Subcutaneous abdominal adipose tissue (tissue), 5 donors: ENCODE results near the gene CNNM1.
A peak's percentile ranks its signal among the peaks of the same experiment; 100 is the strongest.

Experiments
- H3K27ac ChIP-seq: one replicate; pipeline ENCODE4 v1.7.0; 2013; ENCODE audit warnings: low read depth, mild to moderate bottlenecking, inconsistent platforms, low read length, moderate library complexity
- H3K27me3 ChIP-seq, 5 donors: one replicate each; pipeline ENCODE4 v1.7.0; 2013; ENCODE audit warnings: low read length in 5 of 5, inconsistent platforms in 1 of 5; ENCODE audit not compliant: control insufficient read depth in 5 of 5, insufficient read depth in 4 of 5
- H3K36me3 ChIP-seq, 5 donors: one replicate each; pipeline ENCODE4 v1.7.0; 2013; ENCODE audit warnings: low read length in 5 of 5; ENCODE audit not compliant: control insufficient read depth in 5 of 5, insufficient read depth in 5 of 5
- H3K4me1 ChIP-seq, 5 donors: one replicate each; pipeline ENCODE4 v1.7.0; 2013; ENCODE audit warnings: low read length in 5 of 5, mild to moderate bottlenecking in 3 of 5, moderate library complexity in 1 of 5; ENCODE audit not compliant: control insufficient read depth in 5 of 5, insufficient read depth in 5 of 5
- H3K4me3 ChIP-seq, 5 donors: one replicate each; pipeline ENCODE4 v1.7.0; 2013; ENCODE audit warnings: low read length in 5 of 5, low read depth in 1 of 5
- H3K9ac ChIP-seq, 5 donors: one replicate each; pipeline ENCODE4 v1.7.0; 2013; ENCODE audit warnings: low read length in 5 of 5, mild to moderate bottlenecking in 4 of 5, moderate library complexity in 3 of 5
- H3K9me3 ChIP-seq, 5 donors: one replicate each; pipeline ENCODE4 v1.7.0; 2013; ENCODE audit warnings: low read length in 5 of 5; ENCODE audit not compliant: control insufficient read depth in 5 of 5
- donor health status: healthy.
- donor health status: healthy.
- donor health status: healthy.
- donor health status: healthy.
- donor health status: healthy.

The CNNM1 gene

DNA sequence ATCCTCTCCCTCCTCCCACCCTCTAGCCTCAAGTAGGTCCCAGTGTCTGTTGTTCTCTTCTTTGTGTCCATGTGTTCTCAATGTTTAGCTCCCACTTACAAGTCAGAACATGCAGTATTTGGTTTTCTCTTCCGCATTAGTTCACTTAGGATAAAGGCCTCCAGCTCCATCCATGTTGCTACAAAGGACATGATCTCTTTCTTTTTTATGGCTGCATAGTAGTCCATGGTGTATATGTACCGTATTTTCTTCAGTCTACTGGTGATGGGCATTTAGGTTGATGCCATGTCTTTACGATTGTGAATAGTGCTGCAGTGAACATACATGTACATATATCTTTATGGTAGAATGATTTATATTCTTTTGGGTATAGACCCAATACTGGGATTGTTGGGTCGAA, 102.9 kb downstream of the CNNM1 start:
- H3K9ac ChIP-seq: peak overlapping the region in 1 of 5 donors; percentile 75
- H3K27ac ChIP-seq: no peak overlapping the region
- H3K36me3 ChIP-seq: peaks cover 2 to 9% (median 5%) of the 10 kb centered on the region in 5 donors
- H3K4me1 ChIP-seq: peaks cover 0 to 27% (median 21%) of the 10 kb centered on the region in 5 donors
- H3K27me3 ChIP-seq: no peaks in the 10 kb centered on the region
- peak overlapping the region in 2 of 5 donors; percentile 88 to 91 for H3K4me3 ChIP-seq
- no peaks in the 10 kb centered on the region for H3K9me3 ChIP-seq

DNA sequence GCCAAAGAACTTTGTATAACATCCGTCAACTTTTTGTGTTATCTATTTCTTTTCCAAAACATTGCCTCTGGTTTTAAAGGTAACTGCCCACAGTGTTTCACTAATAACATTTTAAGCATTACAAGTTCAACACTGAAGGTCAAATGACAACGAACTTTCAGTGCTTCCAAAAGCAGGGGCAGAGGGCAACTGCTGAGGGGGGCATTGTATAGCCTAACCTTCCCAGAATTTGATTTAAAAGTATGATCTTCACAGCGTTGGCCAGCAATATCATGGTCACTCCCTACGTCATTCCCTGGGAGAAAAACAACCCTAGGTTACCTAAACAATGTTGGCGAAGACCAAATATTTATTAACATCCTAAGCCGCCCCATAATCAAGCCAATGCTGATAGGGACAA, 103.7 kb downstream of the CNNM1 start:
- peaks cover 0 to 27% (median 21%) of the 10 kb centered on the region in 5 donors for H3K4me1 ChIP-seq
- H3K4me3 ChIP-seq: no peak overlapping the region
- no peak overlapping the region for H3K27ac ChIP-seq

DNA sequence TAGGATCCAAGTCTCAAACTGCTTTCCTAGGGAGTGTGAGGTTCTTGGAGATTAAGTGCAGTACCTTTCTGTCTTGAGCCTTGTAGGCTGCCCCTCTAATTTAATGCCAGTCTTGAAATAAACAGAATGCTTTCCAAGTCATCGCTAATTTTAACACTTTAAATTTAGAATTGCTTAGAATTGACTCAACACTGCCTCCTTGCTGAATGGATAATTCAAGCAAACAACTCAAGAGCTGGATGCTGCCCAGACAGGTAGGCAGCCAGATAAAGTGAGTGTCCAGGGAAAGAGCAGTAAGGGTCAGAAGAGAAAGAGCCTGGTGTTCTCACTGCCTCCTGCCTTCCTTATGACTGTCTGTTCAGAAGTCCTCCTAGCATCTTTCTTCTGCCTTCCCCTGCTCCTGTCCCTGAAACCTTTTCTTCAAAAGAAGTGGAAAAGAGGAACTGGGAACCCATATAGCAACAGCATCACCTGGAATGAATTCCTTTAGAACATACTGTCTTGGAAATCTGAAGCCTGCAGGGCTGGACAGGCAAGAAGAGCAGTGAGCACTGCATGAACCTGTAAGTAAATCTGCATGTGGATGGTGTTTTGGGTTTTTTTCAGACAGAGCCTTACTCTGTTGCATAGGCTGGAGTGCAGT, 104.3 kb downstream of the CNNM1 start:
- Histone ChIP-seq H3K27ac (no peak overlapping the region), H3K9ac (no peak overlapping the region), H3K4me3 (no peak overlapping the region), H3K4me1 (peaks cover 0 to 27% (median 21%) of the 10 kb centered on the region in 5 donors), H3K27me3 (no peaks in the 10 kb centered on the region), H3K9me3 (no peaks in the 10 kb centered on the region), H3K36me3 (peaks cover 2 to 9% (median 5%) of the 10 kb centered on the region in 5 donors)

More for the DNA sequence above, 103.7 kb downstream of the CNNM1 start:
- Histone ChIP-seq H3K9ac (no peak overlapping the region), H3K27me3 (no peaks in the 10 kb centered on the region), H3K9me3 (no peaks in the 10 kb centered on the region), H3K36me3 (peaks cover 2 to 9% (median 5%) of the 10 kb centered on the region in 5 donors)

DNA sequence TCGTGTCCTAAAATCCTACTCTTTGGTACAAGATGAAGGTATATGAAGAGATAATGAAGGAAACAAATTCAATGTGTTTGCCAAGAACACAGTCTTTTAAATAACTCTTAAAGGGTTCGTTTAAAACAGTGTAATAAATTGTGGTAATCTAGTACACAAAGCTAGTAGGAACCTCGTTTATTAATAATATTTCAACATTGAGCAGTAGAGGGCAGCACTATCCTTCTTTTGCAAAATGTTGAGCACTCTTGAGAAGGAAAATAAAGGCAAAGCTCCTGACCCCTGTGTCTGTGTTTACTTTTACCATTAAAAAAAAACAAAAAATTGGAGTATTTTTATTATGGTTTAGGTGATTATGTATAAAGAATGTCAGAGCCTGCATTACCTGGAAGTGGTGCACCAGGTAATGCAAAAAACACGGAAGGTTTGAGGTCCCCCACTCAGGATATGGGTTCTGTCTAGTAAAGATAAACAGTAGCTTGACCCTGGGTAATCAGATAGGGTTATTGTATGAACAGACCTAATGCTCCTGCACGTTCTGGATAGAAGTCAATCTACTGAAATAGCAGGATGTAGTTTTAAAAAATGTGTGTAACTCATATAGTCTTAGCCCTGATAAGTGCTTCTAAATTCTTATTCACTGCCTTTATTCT, 107.0 kb downstream of the CNNM1 start:
- Histone ChIP-seq H3K9ac (peak overlapping the region in 1 of 5 donors; percentile 10), H3K36me3 (peaks cover 2 to 9% (median 5%) of the 10 kb centered on the region in 5 donors), H3K27ac (no peak overlapping the region), H3K27me3 (no peaks in the 10 kb centered on the region), H3K4me3 (no peak overlapping the region), H3K9me3 (no peaks in the 10 kb centered on the region), H3K4me1 (peaks cover 0 to 14% (median 10%) of the 10 kb centered on the region in 5 donors)

DNA sequence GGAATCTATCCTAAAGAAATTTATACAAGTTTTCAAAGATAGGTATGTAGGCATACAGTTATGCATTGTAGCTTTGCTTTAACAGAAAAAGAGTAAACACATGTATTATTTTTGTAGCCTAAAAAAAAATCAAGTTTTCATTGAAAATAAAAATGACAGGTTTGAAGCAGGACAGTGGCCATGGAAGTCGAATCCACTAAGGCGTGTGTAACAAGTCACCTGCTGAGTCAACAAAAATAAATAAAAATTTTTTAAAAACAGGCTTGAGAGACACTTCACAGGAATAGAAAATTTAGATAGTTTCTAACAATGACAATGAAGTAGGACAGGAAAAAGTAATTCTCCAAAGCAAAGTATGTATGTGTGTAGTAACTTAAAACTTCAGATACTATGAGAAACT, 109.7 kb downstream of the CNNM1 start:
- H3K27me3 ChIP-seq: no peaks in the 10 kb centered on the region
- H3K27ac ChIP-seq: no peak overlapping the region
- H3K4me1 ChIP-seq: no peaks in the 10 kb centered on the region
- H3K36me3 ChIP-seq: peaks cover 0 to 6% (median 2%) of the 10 kb centered on the region in 5 donors
- H3K9ac ChIP-seq: no peak overlapping the region
- no peaks in the 10 kb centered on the region for H3K9me3 ChIP-seq
- H3K4me3 ChIP-seq: no peak overlapping the region

DNA sequence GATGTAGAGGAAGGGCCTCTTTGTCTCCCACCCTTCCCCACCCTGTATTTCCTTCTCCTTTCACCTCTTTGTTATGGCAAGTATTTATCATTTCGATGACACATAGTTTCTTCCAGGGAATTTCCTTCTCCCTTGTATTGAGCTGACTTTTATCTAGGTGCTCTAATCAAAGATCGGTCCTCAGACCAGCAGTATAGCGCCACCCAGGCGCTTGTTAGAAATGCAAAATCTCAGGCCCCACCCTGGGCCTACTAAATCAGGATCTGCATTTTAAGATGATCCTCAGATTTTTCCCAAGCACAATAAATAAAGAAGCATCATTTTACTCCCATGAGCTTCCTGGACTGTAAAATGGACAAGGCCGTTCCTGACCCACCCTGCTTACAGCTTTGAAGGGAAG, 113.2 kb downstream of the CNNM1 start:
- H3K9me3 ChIP-seq: no peaks in the 10 kb centered on the region
- no peaks in the 10 kb centered on the region for H3K4me1 ChIP-seq
- no peaks in the 10 kb centered on the region for H3K36me3 ChIP-seq
- H3K4me3 ChIP-seq: no peak overlapping the region
- no peak overlapping the region for H3K27ac ChIP-seq
- peaks cover 0 to 4% (median 0%) of the 10 kb centered on the region in 5 donors for H3K27me3 ChIP-seq
- no peak overlapping the region for H3K9ac ChIP-seq

DNA sequence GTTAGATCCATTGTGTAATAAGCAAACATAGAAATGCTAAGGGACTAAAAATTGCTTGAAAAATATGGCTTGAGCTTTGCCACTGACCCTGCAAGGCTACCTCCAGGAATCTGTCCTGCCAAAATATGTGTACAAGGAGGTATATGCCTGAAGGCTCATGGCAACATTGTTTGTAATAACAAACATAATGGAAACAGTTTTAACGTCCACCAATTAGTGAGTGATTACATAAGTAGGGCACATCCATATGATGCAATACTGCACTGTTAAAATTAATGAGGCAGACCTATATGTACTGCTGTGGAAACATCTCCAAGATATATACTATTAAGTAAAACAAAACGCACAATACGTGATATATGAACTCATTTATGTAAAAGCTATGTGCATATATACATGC, 114.3 kb downstream of the CNNM1 start:
- Histone ChIP-seq H3K4me1 (no peaks in the 10 kb centered on the region), H3K9me3 (no peaks in the 10 kb centered on the region), H3K36me3 (no peaks in the 10 kb centered on the region), H3K27ac (no peak overlapping the region), H3K27me3 (peaks cover 0 to 8% (median 0%) of the 10 kb centered on the region in 5 donors), H3K4me3 (no peak overlapping the region), H3K9ac (no peak overlapping the region)
